ENCODE measurements around the gene MAST1.
"Not testable (repeated sequence)": the region's sequence is repeated elsewhere in the genome, so short reads cannot be mapped to it uniquely, and the experiment has no call there.

MAST1 gene

GRCh38 chr19:12872941-12873890 is 34.9 kb downstream of the MAST1 start:
- DNase-seq = no peak

- DNase-seq = no peak
Measured at GRCh38 chr19:12873891-12874745, 35.8 kb downstream of the MAST1 start.

GRCh38 chr19:12875086-12875485 is 36.8 kb downstream of the MAST1 start:
- no peak for DNase-seq

- DNase-seq = peak; percentile 69
Measured at GRCh38 chr19:12880551-12881171, 42.3 kb downstream of the MAST1 start.

- DNase-seq = peak; percentile 88
Measured at GRCh38 chr19:12881172-12881808, 43.0 kb downstream of the MAST1 start, which contains the start of gene DNASE2. Gene DNASE2 (minus strand): TSS chr19:12881449. CDS start chr19:12881375, 74 bp downstream.

GRCh38 chr19:12882589-12882988 is 44.3 kb downstream of the MAST1 start:
- no peak for DNase-seq

GRCh38 chr19:12884202-12884601 is 45.9 kb downstream of the MAST1 start:
- DNase-seq = no peak

- DNase-seq = no peak
Measured at GRCh38 chr19:12884627-12884925, 46.3 kb downstream of the MAST1 start.

- DNase-seq = peak; percentile 72
Measured at GRCh38 chr19:12884926-12885748, 46.8 kb downstream of the MAST1 start.

GRCh38 chr19:12885749-12886650 is 47.7 kb downstream of the MAST1 start:
- DNase-seq = no peak

- DNase-seq = no peak
Measured at GRCh38 chr19:12886651-12886968, 48.3 kb downstream of the MAST1 start.

- no peak for DNase-seq
Measured at GRCh38 chr19:12886969-12887747, 48.8 kb downstream of the MAST1 start, which contains the start of gene KLF1. Gene KLF1 (minus strand): TSS chr19:12887201. CDS start chr19:12887140, 61 bp downstream.

- DNase-seq = no peak
Measured at GRCh38 chr19:12888006-12888603, 49.8 kb downstream of the MAST1 start.

- DNase-seq = not testable (repeated sequence)
Measured at GRCh38 chr19:12890299-12890786, 52.0 kb downstream of the MAST1 start.

GRCh38 chr19:12890787-12891552 is 52.7 kb downstream of the MAST1 start, which contains the start of gene GCDH:
Gene GCDH (plus strand): TSS chr19:12891160. CDS start chr19:12891305, 145 bp downstream.
- DNase-seq = peak; percentile 96

- DNase-seq = no peak
Measured at GRCh38 chr19:12891553-12892021, 53.3 kb downstream of the MAST1 start.

- no peak for DNase-seq
Measured at GRCh38 chr19:12893582-12893981, 55.3 kb downstream of the MAST1 start.

- no peak for DNase-seq
Measured at GRCh38 chr19:12896460-12896859, 58.1 kb downstream of the MAST1 start.

Data from retina (tissue), 1 donor.